GM23338 (cell line): ENCODE data around the gene TCEAL9. TPM values are rescaled to one million over a fixed set of nuclear protein-coding genes. Genes with fewer than 3 reads are reported as not detected.
A peak's percentile ranks its signal among the peaks of the same experiment; 100 is the strongest.

Source experiments
- ATAC-seq: fragments of 200-7000 bp; cut with Tn5 transposase; 3 replicates; pipeline ENCODE4 v1.9.1; 2020
- DNase-seq: peaks from one replicate; pipeline ENCODE4 v3.0.0-alpha.2; 2015; ENCODE audit warnings: low spot score
- H2AFZ ChIP-seq: fragments of 200-600 bp; sonication (generic); 2 replicates; pipeline ENCODE4 v1.8.0; 2016; ENCODE audit warnings: antibody characterized with exemption, mild to moderate bottlenecking, moderate library complexity
- H3F3A ChIP-seq: fragments of 200-600 bp; sonication (generic); replicated peaks from 2 replicates; pipeline ENCODE4 v1.8.0; 2017; ENCODE audit warnings: antibody characterized with exemption, mixed run types, low read depth
- H3K27ac ChIP-seq: fragments of 200-600 bp; sonication (generic); 2 replicates; pipeline ENCODE4 v1.6.1; 2016; ENCODE audit warnings: low read depth
- H3K27me3 ChIP-seq: fragments of 200-600 bp; sonication (generic); 2 replicates; pipeline ENCODE4 v1.8.0; 2016; ENCODE audit warnings: mild to moderate bottlenecking, mixed run types, moderate library complexity; ENCODE audit not compliant: insufficient read depth
- H3K36me3 ChIP-seq: fragments of 200-600 bp; sonication (generic); 2 replicates; pipeline ENCODE4 v1.8.0; 2016; ENCODE audit warnings: mild to moderate bottlenecking; ENCODE audit not compliant: insufficient read depth
- H3K4me1 ChIP-seq: fragments of 200-600 bp; sonication (generic); 2 replicates; pipeline ENCODE4 v1.8.0; 2016; ENCODE audit warnings: mild to moderate bottlenecking, moderate library complexity; ENCODE audit not compliant: insufficient read depth
- H3K4me2 ChIP-seq: fragments of 200-600 bp; sonication (generic); 2 replicates; pipeline ENCODE4 v1.7.1; 2017; ENCODE audit warnings: mixed run types
- H3K4me3 ChIP-seq: fragments of 200-600 bp; sonication (generic); 2 replicates; pipeline ENCODE4 v1.6.1; 2016; ENCODE audit warnings: mixed run types
- H3K79me2 ChIP-seq: fragments of 200-600 bp; sonication (generic); replicated peaks from 2 replicates; pipeline ENCODE4 v1.8.0; 2017; ENCODE audit warnings: mild to moderate bottlenecking; ENCODE audit not compliant: insufficient read depth
- H3K9me2 ChIP-seq: fragments of 200-600 bp; sonication (generic); 2 replicates; pipeline ENCODE4 v1.8.0; 2017; ENCODE audit not compliant: insufficient read depth
- H4K20me1 ChIP-seq: fragments of 200-600 bp; sonication (generic); replicated peaks from 2 replicates; pipeline ENCODE4 v1.8.0; 2017; ENCODE audit warnings: mild to moderate bottlenecking; ENCODE audit not compliant: insufficient read depth
- H3K27ac Mint-ChIP-seq: 2 replicates; pipeline ENCODE4 v1.8.0; 2020; ENCODE audit warnings: inconsistent platforms, mild to moderate bottlenecking, moderate library complexity, mixed read lengths
- H3K27me3 Mint-ChIP-seq: 3 replicates; pipeline ENCODE4 v1.8.0; 2022; ENCODE audit warnings: low read depth, mild to moderate bottlenecking, moderate library complexity, mixed read lengths, inconsistent platforms; ENCODE audit not compliant: insufficient read depth, poor library complexity
- H3K36me3 Mint-ChIP-seq: 3 replicates; pipeline ENCODE4 v1.8.0; 2021; ENCODE audit warnings: low read depth, mild to moderate bottlenecking, inconsistent platforms, moderate library complexity, mixed read lengths
- H3K4me1 Mint-ChIP-seq: 3 replicates; pipeline ENCODE4 v1.8.0; 2020; ENCODE audit warnings: mild to moderate bottlenecking, inconsistent platforms, mixed read lengths
- H3K4me3 Mint-ChIP-seq: 3 replicates; pipeline ENCODE4 v1.8.0; 2021; ENCODE audit warnings: moderate library complexity, mild to moderate bottlenecking, inconsistent platforms, mixed read lengths
- H3K9me3 Mint-ChIP-seq: 3 replicates; pipeline ENCODE4 v1.8.0; 2020; ENCODE audit warnings: moderate library complexity, mild to moderate bottlenecking, inconsistent platforms, mixed read lengths
- EZH2phosphoT487 ChIP-seq: fragments of 200-600 bp; sonication (generic); IDR thresholded peaks from one replicate; pipeline ENCODE4 v1.8.1; 2018; ENCODE audit warnings: antibody characterized with exemption; ENCODE audit not compliant: unreplicated experiment
- NANOG ChIP-seq: IDR thresholded peaks from 2 replicates; pipeline ENCODE4 v1.6.1; 2016; ENCODE audit warnings: antibody characterized with exemption, borderline replicate concordance
- STAT1 ChIP-seq: IDR thresholded peaks from one replicate; pipeline ENCODE4 v1.6.1; 2016; ENCODE audit warnings: antibody characterized with exemption; ENCODE audit not compliant: unreplicated experiment
- ZNF331 ChIP-seq: fragments of 250-450 bp; sonication (Bioruptor Pico); IDR thresholded peaks from 2 replicates; pipeline ENCODE4 v1.5.0; 2020; ENCODE audit warnings: low read depth, mild to moderate bottlenecking, moderate library complexity
- polyA plus RNA-seq: library from polyadenylated mRNA; unstranded; fragments of >200 nt; fragmentation: Nextera tagmentation; extraction: Ambion mirVana; gene quantifications from 2 replicates; pipeline ENCODE4 v1.2.1, GENCODE V29; 2016
- total RNA-seq: library from RNA; depleted of rRNA; stranded (reverse); fragments of >200 nt; shearing (Covaris generic); gene quantifications from 2 replicates; pipeline ENCODE4 v1.2.3, GENCODE V29; 2014
- TF ChIP-seq, protein P1 (sequence below): IDR thresholded peaks from one replicate; pipeline ENCODE4 v1.6.1; 2018; ENCODE audit warnings: antibody characterized with exemption; ENCODE audit not compliant: unreplicated experiment
- TF ChIP-seq, protein P2 (sequence below), 2 experiments: fragments of 200-600 bp in 1 of 2; sonication (generic) in 1 of 2; conservative IDR thresholded peaks; 2 replicates each; pipeline versions ENCODE4 v1.5.1 to v1.6.1; 2016 to 2017; ENCODE audit warnings: antibody characterized with exemption in 2 of 2, low read depth in 2 of 2, mild to moderate bottlenecking in 2 of 2, moderate library complexity in 1 of 2

TCEAL9 gene
- total and polyA plus RNA-seq, 2 experiments from 2014 or later: 37.1 to 184 TPM

DNA sequence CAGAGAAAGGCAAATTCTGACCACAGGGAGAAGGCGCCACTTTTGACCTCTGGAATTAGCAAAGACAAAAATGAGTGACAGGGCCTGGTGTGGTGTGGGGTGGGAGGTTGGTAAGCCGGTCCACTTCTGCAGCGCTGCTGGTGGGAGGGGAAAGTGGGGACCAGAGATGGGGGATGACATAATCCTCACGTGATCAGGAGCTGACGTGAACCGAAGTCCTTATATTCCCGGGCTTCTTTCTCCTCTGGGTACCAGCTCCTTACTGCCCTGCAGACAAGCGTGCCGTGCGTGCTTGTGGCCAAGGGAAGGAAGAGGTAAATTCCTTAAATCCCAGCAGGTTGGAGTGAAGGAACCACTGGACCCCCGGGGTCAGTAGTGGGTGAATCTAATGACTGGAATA lies 26.3 kb upstream of the TCEAL9 start, which contains the start of gene TCEAL7:
Gene TCEAL7, plus strand, starts transcription at position 249 of the 400 bp plus-strand sequence. CDS start 1,165 bp downstream, outside the sequence.
- H3K9me2 ChIP-seq: no peaks in the 10 kb centered on the region
- peak within 1 kb of the TSS; percentile 66; the same call in 1 of the 2 replicates for H3K27ac Mint-ChIP-seq
- TF ChIP-seq ZNF331: no peak
- TF ChIP-seq, protein P1, sequence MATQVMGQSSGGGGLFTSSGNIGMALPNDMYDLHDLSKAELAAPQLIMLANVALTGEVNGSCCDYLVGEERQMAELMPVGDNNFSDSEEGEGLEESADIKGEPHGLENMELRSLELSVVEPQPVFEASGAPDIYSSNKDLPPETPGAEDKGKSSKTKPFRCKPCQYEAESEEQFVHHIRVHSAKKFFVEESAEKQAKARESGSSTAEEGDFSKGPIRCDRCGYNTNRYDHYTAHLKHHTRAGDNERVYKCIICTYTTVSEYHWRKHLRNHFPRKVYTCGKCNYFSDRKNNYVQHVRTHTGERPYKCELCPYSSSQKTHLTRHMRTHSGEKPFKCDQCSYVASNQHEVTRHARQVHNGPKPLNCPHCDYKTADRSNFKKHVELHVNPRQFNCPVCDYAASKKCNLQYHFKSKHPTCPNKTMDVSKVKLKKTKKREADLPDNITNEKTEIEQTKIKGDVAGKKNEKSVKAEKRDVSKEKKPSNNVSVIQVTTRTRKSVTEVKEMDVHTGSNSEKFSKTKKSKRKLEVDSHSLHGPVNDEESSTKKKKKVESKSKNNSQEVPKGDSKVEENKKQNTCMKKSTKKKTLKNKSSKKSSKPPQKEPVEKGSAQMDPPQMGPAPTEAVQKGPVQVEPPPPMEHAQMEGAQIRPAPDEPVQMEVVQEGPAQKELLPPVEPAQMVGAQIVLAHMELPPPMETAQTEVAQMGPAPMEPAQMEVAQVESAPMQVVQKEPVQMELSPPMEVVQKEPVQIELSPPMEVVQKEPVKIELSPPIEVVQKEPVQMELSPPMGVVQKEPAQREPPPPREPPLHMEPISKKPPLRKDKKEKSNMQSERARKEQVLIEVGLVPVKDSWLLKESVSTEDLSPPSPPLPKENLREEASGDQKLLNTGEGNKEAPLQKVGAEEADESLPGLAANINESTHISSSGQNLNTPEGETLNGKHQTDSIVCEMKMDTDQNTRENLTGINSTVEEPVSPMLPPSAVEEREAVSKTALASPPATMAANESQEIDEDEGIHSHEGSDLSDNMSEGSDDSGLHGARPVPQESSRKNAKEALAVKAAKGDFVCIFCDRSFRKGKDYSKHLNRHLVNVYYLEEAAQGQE: no peak
- TF ChIP-seq EZH2phosphoT487: no peak
- TF ChIP-seq STAT1: no peak
- TF ChIP-seq NANOG: no peak
- peaks cover 31% of the 10 kb centered on the region for H3K4me1 Mint-ChIP-seq
- DNase-seq (peak; percentile 56), ATAC-seq (peak; percentile 76)
- peak within 1 kb of the TSS; percentile 76 for H3K4me2 ChIP-seq
- peak within 1 kb of the TSS; percentile 21 for H3K27ac ChIP-seq
- H3K4me1 ChIP-seq: peaks cover 10% of the 10 kb centered on the region; the same call in 1 of the 2 replicates
- H3F3A ChIP-seq: peaks cover 5% of the 10 kb centered on the region; the same call in 1 of the 2 replicates
- H3K36me3 ChIP-seq: no peaks in the 10 kb centered on the region
- H3K4me3 Mint-ChIP-seq: peak within 1 kb of the TSS; percentile 70
- no peaks in the 10 kb centered on the region for H3K9me3 Mint-ChIP-seq
- no peaks in the 10 kb centered on the region for H3K79me2 ChIP-seq
- no peaks in the 10 kb centered on the region for H3K36me3 Mint-ChIP-seq
- no peaks in the 10 kb centered on the region for H4K20me1 ChIP-seq
- H3K27me3 ChIP-seq: 0 out of 2 replicates have a peak, but pooled peaks cover 3% of the 10 kb centered on the region
- peak within 1 kb of the TSS; percentile 59 for H3K4me3 ChIP-seq
- peak within 1 kb of the TSS; percentile 89 for H2AFZ ChIP-seq
- peaks cover 3% of the 10 kb centered on the region for H3K27me3 Mint-ChIP-seq

GRCh38 chrX:103330681-103331288 lies 25.5 kb upstream of the TCEAL9 start:
- Histone ChIP-seq H3K9me2 (no peaks in the 10 kb centered on the region), H3F3A (peaks cover 5% of the 10 kb centered on the region; the same call in 1 of the 2 replicates), H3K4me1 (peaks cover 10% of the 10 kb centered on the region; the same call in 1 of the 2 replicates), H3K36me3 (no peaks in the 10 kb centered on the region), H3K27me3 (0 out of 2 replicates have a peak, but pooled peaks cover 3% of the 10 kb centered on the region), H4K20me1 (no peaks in the 10 kb centered on the region), H2AFZ (peak overlapping the region; percentile 89), H3K4me3 (peak overlapping the region; percentile 59), H3K79me2 (no peaks in the 10 kb centered on the region), H3K4me2 (peak overlapping the region; percentile 76), H3K27ac (peak overlapping the region; percentile 21)
- Mint-ChIP-seq H3K4me1 (peaks cover 31% of the 10 kb centered on the region), H3K27ac (peak overlapping the region; percentile 66; the same call in 1 of the 2 replicates), H3K36me3 (no peaks in the 10 kb centered on the region), H3K9me3 (no peaks in the 10 kb centered on the region), H3K27me3 (peaks cover 3% of the 10 kb centered on the region), H3K4me3 (peak overlapping the region; percentile 70)
- TF ChIP-seq, protein P2, sequence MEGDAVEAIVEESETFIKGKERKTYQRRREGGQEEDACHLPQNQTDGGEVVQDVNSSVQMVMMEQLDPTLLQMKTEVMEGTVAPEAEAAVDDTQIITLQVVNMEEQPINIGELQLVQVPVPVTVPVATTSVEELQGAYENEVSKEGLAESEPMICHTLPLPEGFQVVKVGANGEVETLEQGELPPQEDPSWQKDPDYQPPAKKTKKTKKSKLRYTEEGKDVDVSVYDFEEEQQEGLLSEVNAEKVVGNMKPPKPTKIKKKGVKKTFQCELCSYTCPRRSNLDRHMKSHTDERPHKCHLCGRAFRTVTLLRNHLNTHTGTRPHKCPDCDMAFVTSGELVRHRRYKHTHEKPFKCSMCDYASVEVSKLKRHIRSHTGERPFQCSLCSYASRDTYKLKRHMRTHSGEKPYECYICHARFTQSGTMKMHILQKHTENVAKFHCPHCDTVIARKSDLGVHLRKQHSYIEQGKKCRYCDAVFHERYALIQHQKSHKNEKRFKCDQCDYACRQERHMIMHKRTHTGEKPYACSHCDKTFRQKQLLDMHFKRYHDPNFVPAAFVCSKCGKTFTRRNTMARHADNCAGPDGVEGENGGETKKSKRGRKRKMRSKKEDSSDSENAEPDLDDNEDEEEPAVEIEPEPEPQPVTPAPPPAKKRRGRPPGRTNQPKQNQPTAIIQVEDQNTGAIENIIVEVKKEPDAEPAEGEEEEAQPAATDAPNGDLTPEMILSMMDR (conservative IDR thresholded peaks at IDR 0.05; ENCODE audit: low read depth in 2 of 2): no peak
- DNase-seq (peak; percentile 64), ATAC-seq (peak; percentile 91)
